Astrocyte of the cerebellum (primary cell): Measurements from ENCODE around the gene RAB7A.
A peak's percentile ranks its signal among the peaks of the same experiment; 100 is the strongest.

Experiments
- DNase-seq: peaks from one replicate; pipeline ENCODE4 v3.0.0-alpha.2; 2011; ENCODE audit warnings: low read depth
- H3K4me3 ChIP-seq: 2 replicates; pipeline ENCODE4 v1.5.1; 2011; ENCODE audit warnings: mild to moderate bottlenecking, low read depth, low read length, moderate library complexity
- in situ Hi-C: cut with HindIII; loops from 2 replicates; pipeline ENCODE4 v1.10.0; 2017; ENCODE audit warnings: low sequenced_read_pairs
- TF ChIP-seq, protein P1 (sequence below): IDR thresholded peaks from 2 replicates; pipeline ENCODE4 v1.5.1; 2012; ENCODE audit warnings: low read length, low read depth, moderate library complexity, mild to moderate bottlenecking; ENCODE audit errors: missing control alignments

RAB7A gene

DNA sequence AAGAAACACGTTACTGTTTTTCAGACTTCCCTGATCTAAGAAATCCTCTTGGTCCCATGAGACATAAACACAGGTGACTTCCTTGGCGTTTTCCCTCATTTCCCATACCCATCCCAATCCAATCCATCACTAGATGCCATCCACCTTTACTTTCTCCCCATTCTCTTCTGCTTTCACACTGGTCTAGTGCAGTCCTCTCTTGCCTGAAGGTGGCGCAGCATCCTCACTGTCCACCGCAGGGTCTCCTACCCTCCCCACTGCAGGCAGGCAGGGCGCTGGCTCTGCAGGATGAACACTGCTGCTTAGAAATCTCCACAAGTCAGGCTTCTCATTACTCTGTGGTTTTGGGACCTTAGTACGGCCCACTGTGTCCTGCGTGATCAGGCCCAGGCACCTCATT, 58.2 kb downstream of the RAB7A start:
- DNase-seq = no peak
- in situ Hi-C loops = no loop called here

GRCh38 chr3:128784843-128785242, 58.9 kb downstream of the RAB7A start:
- no peak overlapping the region for H3K4me3 ChIP-seq
- in situ Hi-C loops = no loop called here
- TF ChIP-seq, protein P1, sequence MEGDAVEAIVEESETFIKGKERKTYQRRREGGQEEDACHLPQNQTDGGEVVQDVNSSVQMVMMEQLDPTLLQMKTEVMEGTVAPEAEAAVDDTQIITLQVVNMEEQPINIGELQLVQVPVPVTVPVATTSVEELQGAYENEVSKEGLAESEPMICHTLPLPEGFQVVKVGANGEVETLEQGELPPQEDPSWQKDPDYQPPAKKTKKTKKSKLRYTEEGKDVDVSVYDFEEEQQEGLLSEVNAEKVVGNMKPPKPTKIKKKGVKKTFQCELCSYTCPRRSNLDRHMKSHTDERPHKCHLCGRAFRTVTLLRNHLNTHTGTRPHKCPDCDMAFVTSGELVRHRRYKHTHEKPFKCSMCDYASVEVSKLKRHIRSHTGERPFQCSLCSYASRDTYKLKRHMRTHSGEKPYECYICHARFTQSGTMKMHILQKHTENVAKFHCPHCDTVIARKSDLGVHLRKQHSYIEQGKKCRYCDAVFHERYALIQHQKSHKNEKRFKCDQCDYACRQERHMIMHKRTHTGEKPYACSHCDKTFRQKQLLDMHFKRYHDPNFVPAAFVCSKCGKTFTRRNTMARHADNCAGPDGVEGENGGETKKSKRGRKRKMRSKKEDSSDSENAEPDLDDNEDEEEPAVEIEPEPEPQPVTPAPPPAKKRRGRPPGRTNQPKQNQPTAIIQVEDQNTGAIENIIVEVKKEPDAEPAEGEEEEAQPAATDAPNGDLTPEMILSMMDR = no peak
- no peak for DNase-seq

More for the DNA sequence above, 58.2 kb downstream of the RAB7A start:
- TF ChIP-seq, protein P1 = peak; percentile 58
- no peak overlapping the region for H3K4me3 ChIP-seq

DNA sequence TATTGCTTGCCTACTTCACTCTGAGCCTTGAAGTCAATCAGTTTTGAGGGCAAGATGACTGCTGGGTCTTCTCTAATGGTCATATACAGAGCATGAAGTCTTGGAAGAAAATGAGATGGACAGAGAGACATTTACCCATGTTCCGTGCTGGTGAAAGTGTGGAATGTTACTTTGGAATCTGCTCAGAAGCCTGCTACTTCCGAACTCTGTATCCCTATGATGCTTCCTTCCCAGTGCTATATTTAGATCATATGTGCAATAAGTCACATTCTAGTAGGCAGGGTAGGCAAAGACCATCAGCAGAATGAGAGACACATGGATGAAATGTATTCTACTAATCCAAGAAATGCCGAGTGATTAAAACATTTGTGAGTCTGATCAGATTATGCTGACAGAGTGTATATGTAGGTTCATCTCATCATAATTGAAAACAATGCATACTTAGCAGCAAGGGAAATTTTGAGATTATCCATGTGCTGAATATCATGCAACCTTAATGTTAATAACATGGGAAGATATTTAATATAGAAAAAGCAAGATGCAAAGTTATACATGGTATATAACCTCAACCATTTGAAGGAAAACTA, 60.5 kb downstream of the RAB7A start:
- TF ChIP-seq, protein P1 = no peak
- in situ Hi-C loops = no loop called here
- H3K4me3 ChIP-seq = no peak overlapping the region
- DNase-seq = no peak

GRCh38 chr3:128787256-128788253, 61.6 kb downstream of the RAB7A start:
- in situ Hi-C loops = no loop called here
- TF ChIP-seq, protein P1 = peak; percentile 25
- no peak overlapping the region for H3K4me3 ChIP-seq
- no peak for DNase-seq

- TF ChIP-seq, protein P1 = no peak
- H3K4me3 ChIP-seq = no peak overlapping the region
- no peak for DNase-seq
- in situ Hi-C loops = no loop called here
Measured at GRCh38 chr3:128788268-128788869, 62.4 kb downstream of the RAB7A start.

GRCh38 chr3:128794067-128794768, 68.2 kb downstream of the RAB7A start:
- in situ Hi-C loops = no loop called here
- no peak overlapping the region for H3K4me3 ChIP-seq
- TF ChIP-seq, protein P1 = no peak
- peak; percentile 62 for DNase-seq
